Esophagus muscularis mucosa (tissue), 3 donors: ENCODE results near the gene ARG2.

Experiments used
- CTCF ChIP-seq, 3 experiments: fragments of 200-600 bp in 2 of 3; fragments of 450-650 bp in 1 of 3; sonication (generic) in 2 of 3; IDR thresholded peaks; one replicate each; pipeline ENCODE4 v1.5.1; 2017 to 2019; ENCODE audit warnings: antibody characterized with exemption in 3 of 3, mild to moderate bottlenecking in 2 of 3, moderate library complexity in 1 of 3
- POLR2A ChIP-seq: fragments of 450-650 bp; IDR thresholded peaks from one replicate; pipeline ENCODE4 v1.6.1; 2017; ENCODE audit warnings: antibody characterized with exemption, moderate library complexity, mild to moderate bottlenecking, low read depth

- TF ChIP-seq CTCF (IDR thresholded peaks at IDR 0.05), result no peak
- no peak for TF ChIP-seq POLR2A
Observed at GRCh38 chr14:67698179-67698578, 78.5 kb downstream of the ARG2 start.
